HepG2 (cell line): Measurements from ENCODE around the gene GSK3B. TPM values are rescaled to one million over a fixed set of nuclear protein-coding genes. Genes with fewer than 3 reads are reported as not detected.

Source experiments
- AGO2 ChIP-seq: fragments of 200-400 bp; formaldehyde crosslinking; optimal IDR thresholded peaks from 2 replicates; pipeline ENCODE3; 2017; ENCODE audit warnings: mild to moderate bottlenecking, low read depth, low read length, moderate library complexity
- ARID2 ChIP-seq: sonication (generic); formaldehyde crosslinking; IDR thresholded peaks from 2 replicates; pipeline ENCODE4 v1.8.1; 2022; ENCODE audit warnings: mild to moderate bottlenecking, missing genetic modification reagents, borderline replicate concordance
- ARNT2 ChIP-seq: sonication (generic); formaldehyde crosslinking; IDR thresholded peaks from 2 replicates; pipeline ENCODE4 v1.8.0; 2022; ENCODE audit warnings: mild to moderate bottlenecking, low read depth, missing genetic modification reagents, moderate library complexity
- BHLHE40 ChIP-seq: IDR thresholded peaks from 2 replicates; pipeline ENCODE4 v1.6.1; 2011; ENCODE audit warnings: low read length, improper control_type of control experiment
- CAMTA2 ChIP-seq: sonication (generic); formaldehyde crosslinking; IDR thresholded peaks from 2 replicates; pipeline ENCODE4 v1.4.0; 2020; ENCODE audit warnings: mild to moderate bottlenecking, missing genetic modification reagents, borderline replicate concordance
- HCFC1 ChIP-seq: fragments of 150-350 bp; IDR thresholded peaks from 2 replicates; pipeline ENCODE4 v1.6.1; 2014; ENCODE audit warnings: low read depth, low read length
- HOXA5 ChIP-seq: sonication (generic); formaldehyde crosslinking; IDR thresholded peaks from 2 replicates; pipeline ENCODE4 v1.4.0; 2020; ENCODE audit warnings: missing genetic modification reagents
- HOXD1 ChIP-seq: sonication (generic); formaldehyde crosslinking; IDR thresholded peaks from 2 replicates; pipeline ENCODE4 v1.5.0; 2020; ENCODE audit warnings: missing genetic modification reagents
- KDM5B ChIP-seq: sonication (generic); formaldehyde crosslinking; IDR thresholded peaks from 2 replicates; pipeline ENCODE4 v1.4.0; 2020; ENCODE audit warnings: missing genetic modification reagents, mild to moderate bottlenecking, borderline replicate concordance
- MED13 ChIP-seq: sonication (generic); formaldehyde crosslinking; IDR thresholded peaks from 2 replicates; pipeline ENCODE4 v1.5.0; 2020; ENCODE audit warnings: missing genetic modification reagents
- NR3C1 ChIP-seq: sonication (generic); formaldehyde crosslinking; IDR thresholded peaks from 2 replicates; pipeline ENCODE4 v1.4.0; 2020; ENCODE audit warnings: missing genetic modification reagents
- RAD21 ChIP-seq: fragments of 450-650 bp; formaldehyde crosslinking; IDR thresholded peaks from 2 replicates; pipeline ENCODE4 v1.5.0; 2020; ENCODE audit warnings: mild to moderate bottlenecking
- SAP130 ChIP-seq: IDR thresholded peaks from 2 replicates; pipeline ENCODE4 v1.6.1; 2016; ENCODE audit warnings: low read depth
- SP1 ChIP-seq, 2 experiments: fragments of 450-650 bp in 1 of 2; sonication (generic) in 1 of 2; formaldehyde crosslinking in 1 of 2; IDR thresholded peaks; 2 replicates each; pipeline versions ENCODE4 v1.4.0 to v1.6.1; 2016 to 2020; ENCODE audit warnings: missing genetic modification reagents in 1 of 2
- SPEN ChIP-seq: sonication (generic); formaldehyde crosslinking; IDR thresholded peaks from 2 replicates; pipeline ENCODE4 v1.5.1; 2020; ENCODE audit warnings: low read depth, mild to moderate bottlenecking, missing genetic modification reagents
- TAF15 ChIP-seq: fragments of 200-400 bp; formaldehyde crosslinking; IDR thresholded peaks from one replicate; pipeline ENCODE4 v1.6.1; 2018; ENCODE audit warnings: mild to moderate bottlenecking, low read depth, low read length; ENCODE audit not compliant: poor library complexity, severe bottlenecking
- TARDBP ChIP-seq: sonication (generic); formaldehyde crosslinking; IDR thresholded peaks from 2 replicates; pipeline ENCODE4 v1.8.0; 2022; ENCODE audit warnings: mild to moderate bottlenecking, missing genetic modification reagents
- U2AF2 ChIP-seq: fragments of 200-400 bp; formaldehyde crosslinking; IDR thresholded peaks from 2 replicates; pipeline ENCODE4 v1.6.1; 2017; ENCODE audit warnings: low read depth, mild to moderate bottlenecking, low read length
- ZC3H4 ChIP-seq: sonication (generic); formaldehyde crosslinking; IDR thresholded peaks from 2 replicates; pipeline ENCODE4 v1.4.0; 2020; ENCODE audit warnings: missing genetic modification reagents, borderline replicate concordance
- ZFX ChIP-seq: sonication (generic); formaldehyde crosslinking; IDR thresholded peaks from 2 replicates; pipeline ENCODE4 v1.4.0; 2020; ENCODE audit warnings: mild to moderate bottlenecking, low read depth, missing genetic modification reagents, moderate library complexity
- ZMYM3 ChIP-seq: sonication (generic); formaldehyde crosslinking; IDR thresholded peaks from 2 replicates; pipeline ENCODE4 v1.5.1; 2020; ENCODE audit warnings: mild to moderate bottlenecking, missing genetic modification reagents
- ZNF615 ChIP-seq: sonication (generic); formaldehyde crosslinking; IDR thresholded peaks from 2 replicates; pipeline ENCODE4 v1.5.0; 2020; ENCODE audit warnings: mild to moderate bottlenecking, missing genetic modification reagents, borderline replicate concordance
- ZNF747 ChIP-seq: sonication (generic); formaldehyde crosslinking; IDR thresholded peaks from 2 replicates; pipeline ENCODE4 v1.8.1; 2023; ENCODE audit warnings: missing genetic modification reagents, mild to moderate bottlenecking, borderline replicate concordance
- polyA plus RNA-seq, 8 experiments: library from polyadenylated mRNA; depleted of rRNA in 3 of 8; stranded (reverse) in 7 of 8; unstranded in 1 of 8; fragments of >200 nt; fragmentation: Illumina TruSeq in 4 of 8; extraction: Trizol in 4 of 8; gene quantifications; 2 replicates each; pipeline versions ENCODE4 v1.2.1 to v1.2.3, GENCODE V29; 2011 to 2016; ENCODE audit warnings: low read depth in 4 of 8, missing spikeins in 1 of 8, mixed read lengths in 1 of 8; ENCODE audit not compliant: insufficient read depth in 1 of 8
- total RNA-seq, 5 experiments: library from RNA; depleted of rRNA; stranded (reverse); fragments of >200 nt; fragmentation: Illumina TruSeq; extraction: Trizol; gene quantifications; 2 replicates each; pipeline ENCODE4 v1.2.3, GENCODE V29; 2016; ENCODE audit warnings: low read depth in 1 of 5
- TF ChIP-seq, protein P1 (sequence below): sonication (generic); formaldehyde crosslinking; IDR thresholded peaks from 2 replicates; pipeline ENCODE4 v1.4.0; 2020; ENCODE audit warnings: low read depth, missing genetic modification reagents
- TF ChIP-seq, protein P2 (sequence below): sonication (generic); formaldehyde crosslinking; IDR thresholded peaks from 2 replicates; pipeline ENCODE4 v1.8.1; 2023; ENCODE audit warnings: mild to moderate bottlenecking, inconsistent platforms, moderate library complexity, missing genetic modification reagents, borderline replicate concordance

The GSK3B gene
- total and polyA plus RNA-seq, 2 of the 13 experiments (the other 11 are each of a cell fraction or from before 2014, with no cell fraction given): 22.3 to 30.1 TPM

DNA sequence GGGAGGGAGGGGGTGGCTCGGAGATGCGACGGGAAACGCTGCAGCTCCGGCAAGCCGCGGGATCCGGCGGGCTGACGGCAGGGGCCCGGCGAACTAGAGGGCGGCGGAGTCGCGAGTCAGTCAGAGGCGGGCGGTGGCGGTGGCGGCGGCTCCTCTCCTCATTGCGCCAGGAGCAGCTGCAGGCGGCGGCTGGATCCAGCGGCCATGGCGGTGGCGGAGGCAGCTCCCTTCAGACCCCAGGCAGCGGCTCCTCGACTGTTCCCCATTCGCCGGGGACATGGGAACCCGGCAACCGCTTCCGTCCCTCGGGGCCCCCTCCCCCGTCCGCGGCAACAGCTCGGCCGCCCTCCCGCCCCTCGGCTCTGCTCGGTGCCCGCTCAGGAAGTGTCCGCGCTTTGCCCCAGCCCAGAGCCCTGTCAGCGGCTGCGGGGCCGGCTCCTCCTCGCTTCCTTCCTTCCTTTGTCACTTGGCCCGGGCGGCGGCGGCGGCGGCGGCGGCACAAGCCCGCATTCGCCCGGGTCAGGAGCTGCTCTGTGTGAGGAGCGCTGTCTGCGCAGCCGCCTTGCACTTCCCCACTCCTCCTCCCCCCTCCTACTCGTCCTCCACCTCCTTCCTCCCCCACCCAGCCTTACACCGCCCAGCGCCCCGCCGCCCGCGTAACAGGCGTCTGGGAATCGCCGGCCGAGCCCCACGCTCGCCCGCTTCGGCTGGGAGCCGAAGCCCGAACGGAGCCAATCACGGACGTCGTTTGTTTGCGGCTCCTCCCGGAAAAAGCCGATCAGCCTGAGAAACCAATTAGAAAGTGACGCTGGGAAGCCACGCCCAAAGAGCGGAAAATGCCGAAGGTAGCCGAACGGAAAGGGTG, at the start of gene GSK3B (continued):
- no peak for TF ChIP-seq SP1 (IDR thresholded peaks at IDR 0.05)
- 0 out of 2 replicates have a peak, but pooled peaks have one; percentile 28 for TF ChIP-seq SP1 (CRISPR knock-in tag; IDR thresholded peaks at IDR 0.05)
- peak; percentile 56; the same call in 1 of the 2 replicates for TF ChIP-seq ZFX (CRISPR knock-in tag)
- TF ChIP-seq TAF15: peak; percentile 75
- TF ChIP-seq TARDBP (CRISPR knock-in tag): 0 out of 2 replicates have a peak, but pooled peaks have one; percentile 29
- peak; percentile 16; the same call in 1 of the 2 replicates for TF ChIP-seq ZMYM3 (CRISPR knock-in tag)
- peak; percentile 51; the same call in 1 of the 2 replicates for TF ChIP-seq ZNF747 (CRISPR knock-in tag)
- TF ChIP-seq ZC3H4: no peak
- TF ChIP-seq AGO2: peak; percentile 70
- TF ChIP-seq HOXA5 (CRISPR knock-in tag): peak; percentile 63
- 0 out of 2 replicates have a peak, but pooled peaks have one; percentile 58 for TF ChIP-seq CAMTA2 (CRISPR knock-in tag)
- 0 out of 2 replicates have a peak, but pooled peaks have one; percentile 29 for TF ChIP-seq ARID2
- peak; percentile 79 for TF ChIP-seq KDM5B (CRISPR knock-in tag)
- TF ChIP-seq SPEN: peak; percentile 39
- TF ChIP-seq ZNF615 (CRISPR knock-in tag): no peak
- TF ChIP-seq HCFC1: 0 out of 2 replicates have a peak, but pooled peaks have one; percentile 6
- TF ChIP-seq MED13: peak; percentile 30; the same call in 1 of the 2 replicates
- TF ChIP-seq, protein P1, sequence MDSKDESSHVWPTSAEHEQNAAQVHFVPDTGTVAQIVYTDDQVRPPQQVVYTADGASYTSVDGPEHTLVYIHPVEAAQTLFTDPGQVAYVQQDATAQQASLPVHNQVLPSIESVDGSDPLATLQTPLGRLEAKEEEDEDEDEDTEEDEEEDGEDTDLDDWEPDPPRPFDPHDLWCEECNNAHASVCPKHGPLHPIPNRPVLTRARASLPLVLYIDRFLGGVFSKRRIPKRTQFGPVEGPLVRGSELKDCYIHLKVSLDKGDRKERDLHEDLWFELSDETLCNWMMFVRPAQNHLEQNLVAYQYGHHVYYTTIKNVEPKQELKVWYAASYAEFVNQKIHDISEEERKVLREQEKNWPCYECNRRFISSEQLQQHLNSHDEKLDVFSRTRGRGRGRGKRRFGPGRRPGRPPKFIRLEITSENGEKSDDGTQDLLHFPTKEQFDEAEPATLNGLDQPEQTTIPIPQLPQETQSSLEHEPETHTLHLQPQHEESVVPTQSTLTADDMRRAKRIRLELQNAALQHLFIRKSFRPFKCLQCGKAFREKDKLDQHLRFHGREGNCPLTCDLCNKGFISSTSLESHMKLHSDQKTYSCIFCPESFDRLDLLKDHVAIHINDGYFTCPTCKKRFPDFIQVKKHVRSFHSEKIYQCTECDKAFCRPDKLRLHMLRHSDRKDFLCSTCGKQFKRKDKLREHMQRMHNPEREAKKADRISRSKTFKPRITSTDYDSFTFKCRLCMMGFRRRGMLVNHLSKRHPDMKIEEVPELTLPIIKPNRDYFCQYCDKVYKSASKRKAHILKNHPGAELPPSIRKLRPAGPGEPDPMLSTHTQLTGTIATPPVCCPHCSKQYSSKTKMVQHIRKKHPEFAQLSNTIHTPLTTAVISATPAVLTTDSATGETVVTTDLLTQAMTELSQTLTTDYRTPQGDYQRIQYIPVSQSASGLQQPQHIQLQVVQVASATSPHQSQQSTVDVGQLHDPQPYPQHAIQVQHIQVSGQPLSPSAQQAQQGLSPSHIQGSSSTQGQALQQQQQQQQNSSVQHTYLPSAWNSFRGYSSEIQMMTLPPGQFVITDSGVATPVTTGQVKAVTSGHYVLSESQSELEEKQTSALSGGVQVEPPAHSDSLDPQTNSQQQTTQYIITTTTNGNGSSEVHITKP (CRISPR knock-in tag): no peak
- no peak for TF ChIP-seq NR3C1 (CRISPR knock-in tag)
- TF ChIP-seq ARNT2: 0 out of 2 replicates have a peak, but pooled peaks have one; percentile 53
- peak; percentile 80 for TF ChIP-seq U2AF2
- TF ChIP-seq SAP130 (CRISPR knock-in tag): peak; percentile 75
- TF ChIP-seq, protein P2, sequence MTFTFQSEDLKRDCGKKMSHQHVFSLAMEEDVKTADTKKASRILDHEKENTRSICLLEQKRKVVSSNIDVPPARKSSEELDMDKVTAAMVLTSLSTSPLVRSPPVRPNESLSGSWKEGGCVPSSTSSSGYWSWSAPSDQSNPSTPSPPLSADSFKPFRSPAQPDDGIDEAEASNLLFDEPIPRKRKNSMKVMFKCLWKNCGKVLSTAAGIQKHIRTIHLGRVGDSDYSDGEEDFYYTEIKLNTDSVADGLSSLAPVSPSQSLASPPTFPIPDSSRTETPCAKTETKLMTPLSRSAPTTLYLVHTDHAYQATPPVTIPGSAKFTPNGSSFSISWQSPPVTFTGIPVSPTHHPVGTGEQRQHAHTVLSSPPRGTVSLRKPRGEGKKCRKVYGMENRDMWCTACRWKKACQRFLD (CRISPR knock-in tag): peak; percentile 81
- 0 out of 2 replicates have a peak, but pooled peaks have one; percentile 10 for TF ChIP-seq BHLHE40
- TF ChIP-seq HOXD1 (CRISPR knock-in tag): 0 out of 2 replicates have a peak, but pooled peaks have one; percentile 16
- peak; percentile 44 for TF ChIP-seq RAD21 (CRISPR knock-in tag)
